Measurements from ENCODE around the gene ACTL10.

ACTL10 gene

DNA sequence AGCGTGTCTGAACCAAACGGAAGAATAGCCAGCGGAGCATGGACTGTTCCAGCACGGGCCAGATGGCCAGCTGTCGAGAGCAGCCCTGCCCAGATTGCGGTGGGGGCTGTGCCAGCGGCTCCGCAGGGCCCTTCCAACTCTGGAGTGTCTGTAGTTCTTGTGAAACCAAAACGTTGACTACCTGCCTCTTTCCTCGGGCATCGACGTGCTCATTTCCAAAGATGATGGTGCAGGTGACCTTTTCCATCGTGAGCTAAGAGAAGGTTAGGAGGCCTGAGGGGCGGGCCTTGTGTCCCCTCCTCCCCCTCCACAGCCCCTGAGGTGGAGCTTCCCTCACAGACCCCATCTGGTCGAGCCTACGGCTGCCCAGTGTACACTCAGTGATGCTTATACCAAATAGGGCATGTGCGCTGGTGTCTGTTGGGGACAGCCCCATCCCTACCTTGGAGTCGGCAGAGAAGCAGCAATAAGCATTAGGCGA is 17.5 kb upstream of the ACTL10 start:
- DNase-seq (ENCODE audit: low spot score): no peak

DNA sequence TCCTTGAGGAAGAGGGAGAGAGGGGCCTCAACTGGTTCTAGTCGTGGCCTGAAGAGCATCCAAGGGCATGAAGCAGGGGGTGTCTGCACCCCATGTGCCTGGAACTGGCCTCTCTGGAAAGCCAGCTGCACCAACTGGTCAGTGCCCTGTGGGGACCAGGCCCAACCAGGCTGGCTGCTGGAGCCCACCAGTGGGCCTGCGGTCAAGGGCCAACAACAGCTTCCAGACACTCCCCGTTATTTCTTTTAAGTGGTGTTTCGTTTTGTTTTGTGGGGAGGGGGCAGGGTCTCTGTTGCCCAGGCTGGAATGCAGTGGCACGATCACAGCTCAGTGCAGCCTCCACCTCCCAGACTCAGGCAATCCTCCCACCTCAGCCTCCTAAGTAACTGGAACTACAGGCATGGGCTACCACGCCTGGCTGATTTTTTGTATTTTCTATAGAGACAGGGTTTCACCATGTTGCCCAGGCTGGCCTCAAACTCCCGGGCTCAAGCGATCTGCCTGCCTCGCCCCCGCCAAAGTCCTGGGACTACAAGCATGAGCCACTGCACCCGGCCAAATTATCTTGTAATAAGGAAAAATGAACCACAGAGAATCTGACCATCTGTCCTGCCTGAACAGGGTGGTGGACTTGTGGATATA is 16.5 kb upstream of the ACTL10 start:
- DNase-seq (ENCODE audit: low spot score): no peak

DNA sequence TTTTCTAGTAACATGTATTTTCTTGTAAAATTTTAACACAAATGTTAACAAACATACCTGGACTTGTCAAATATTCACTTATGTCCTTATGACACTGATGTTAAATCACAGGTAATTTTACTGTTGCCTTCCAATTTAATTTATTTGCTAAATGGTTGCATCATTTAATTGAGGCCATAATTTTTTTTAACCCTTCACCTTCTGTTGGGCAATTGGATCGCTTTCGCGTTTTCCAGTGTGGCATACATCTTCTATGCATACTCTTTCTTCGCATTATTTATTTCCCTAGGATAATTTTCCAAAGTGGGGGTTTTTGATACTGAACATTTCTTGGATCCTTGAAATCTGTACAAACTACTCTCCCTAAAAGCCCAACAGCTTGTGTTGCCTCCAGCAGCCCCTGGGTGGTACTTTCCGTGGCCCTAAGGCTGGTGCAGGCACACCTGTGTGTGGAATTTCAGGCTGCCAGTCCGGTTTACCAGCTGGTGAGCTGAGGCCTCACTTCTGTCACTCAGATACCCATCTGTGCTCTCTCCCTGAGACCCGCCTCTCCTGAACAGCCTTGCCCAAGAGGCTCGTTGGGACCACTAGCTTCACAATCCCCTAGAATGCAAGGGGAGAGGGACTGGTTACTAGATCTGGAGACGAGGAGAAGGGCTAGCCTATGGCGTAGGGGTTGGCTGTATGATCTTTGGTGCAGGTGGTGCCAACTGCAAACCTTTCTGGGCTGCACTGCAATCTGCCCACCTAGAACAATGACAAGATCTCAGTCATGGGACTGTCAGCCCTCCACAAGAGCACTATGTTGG is 15.8 kb upstream of the ACTL10 start:
- DNase-seq (ENCODE audit: low spot score): no peak

DNA sequence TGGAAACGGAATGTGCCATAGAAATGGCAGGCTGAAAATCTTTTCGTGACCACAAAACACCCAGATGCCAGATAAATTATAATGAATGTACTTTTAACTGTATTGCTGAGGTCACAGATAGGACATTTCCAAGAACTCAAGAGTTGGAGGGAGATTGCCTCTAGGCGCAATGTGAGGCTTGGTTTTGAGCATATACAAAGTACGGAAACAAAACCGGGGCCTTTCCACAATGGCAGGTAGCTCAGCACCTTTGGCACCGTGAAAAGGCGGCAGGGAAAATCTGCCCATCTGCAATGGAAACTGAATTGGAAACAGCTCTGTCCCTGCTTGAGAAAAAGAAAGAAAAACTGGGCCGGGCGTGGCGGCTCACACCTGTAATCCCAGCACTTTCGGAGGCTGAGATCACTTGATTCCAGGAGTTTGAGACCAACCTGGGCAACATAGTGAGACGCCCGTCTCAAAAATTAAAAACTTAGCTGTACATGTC is 15.1 kb upstream of the ACTL10 start:
- DNase-seq (ENCODE audit: low spot score): no peak

DNA sequence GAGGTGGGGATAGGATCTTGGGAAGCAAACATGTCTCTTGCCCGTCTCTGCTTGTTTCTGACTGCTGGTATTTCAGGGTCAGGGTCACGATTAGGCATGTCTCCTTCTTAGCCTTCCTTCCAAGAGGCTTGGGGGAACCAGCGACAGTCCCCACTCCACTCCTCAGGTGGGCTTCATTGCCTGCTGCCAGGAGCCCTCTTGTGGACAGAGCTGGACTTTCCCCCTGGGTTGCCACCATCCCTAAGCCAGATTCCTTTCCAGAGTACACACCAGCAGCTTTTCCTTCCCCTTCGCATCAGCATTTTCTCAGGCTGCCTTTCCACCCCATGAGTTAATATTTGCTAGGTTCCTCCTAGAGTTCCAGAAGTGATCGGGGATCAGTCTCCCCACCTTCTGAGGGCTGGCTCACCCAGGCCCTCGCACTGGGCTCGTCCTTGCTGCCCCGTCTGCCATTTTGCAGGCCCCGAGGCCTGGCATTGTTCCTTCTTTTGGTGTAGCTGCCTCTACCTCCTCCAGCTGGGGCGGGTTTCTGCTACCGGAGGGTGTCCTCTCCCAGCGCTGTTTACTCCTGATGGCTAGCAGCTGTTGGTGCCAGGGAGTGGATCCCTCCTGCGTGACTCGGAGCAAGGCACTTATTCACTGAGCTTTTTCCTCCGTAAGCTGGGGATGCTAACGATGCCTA is 13.4 kb upstream of the ACTL10 start:
- DNase-seq (ENCODE audit: low spot score): peak; percentile 88

DNA sequence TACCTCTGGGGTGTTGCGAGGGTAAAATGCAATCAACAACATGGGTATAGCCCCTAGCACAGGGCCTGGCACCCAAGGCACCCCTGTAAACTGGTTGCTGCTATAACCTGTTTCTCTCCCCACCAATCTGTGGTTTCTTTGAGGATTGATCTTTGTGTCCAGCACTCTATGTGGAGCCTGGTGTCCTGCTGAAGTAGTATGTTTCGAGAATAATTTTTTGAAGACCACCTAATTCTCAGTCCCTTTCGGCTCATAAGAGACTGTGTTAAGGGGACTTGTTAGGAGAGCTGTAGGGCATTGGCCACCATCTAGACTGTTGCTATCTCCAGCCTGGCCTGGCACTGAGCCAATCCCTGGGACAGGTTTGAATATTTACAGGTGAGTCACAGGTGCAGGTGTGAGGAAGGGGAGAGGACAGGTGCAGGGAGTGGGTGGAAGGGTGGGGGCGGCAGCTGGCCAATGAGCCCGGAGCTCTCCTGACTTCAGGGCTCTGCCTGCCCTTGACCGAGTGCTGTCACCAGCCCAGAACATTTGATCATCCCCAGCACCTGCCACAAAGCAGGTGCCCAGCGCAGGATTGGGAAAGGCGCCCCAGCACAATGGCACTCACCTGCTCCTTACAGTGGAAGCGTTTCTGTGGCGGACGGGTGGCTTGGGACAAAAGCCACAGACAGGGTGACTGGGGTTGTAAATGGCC is 12.7 kb upstream of the ACTL10 start:
- peak; percentile 28 for DNase-seq (ENCODE audit: low spot score)

DNA sequence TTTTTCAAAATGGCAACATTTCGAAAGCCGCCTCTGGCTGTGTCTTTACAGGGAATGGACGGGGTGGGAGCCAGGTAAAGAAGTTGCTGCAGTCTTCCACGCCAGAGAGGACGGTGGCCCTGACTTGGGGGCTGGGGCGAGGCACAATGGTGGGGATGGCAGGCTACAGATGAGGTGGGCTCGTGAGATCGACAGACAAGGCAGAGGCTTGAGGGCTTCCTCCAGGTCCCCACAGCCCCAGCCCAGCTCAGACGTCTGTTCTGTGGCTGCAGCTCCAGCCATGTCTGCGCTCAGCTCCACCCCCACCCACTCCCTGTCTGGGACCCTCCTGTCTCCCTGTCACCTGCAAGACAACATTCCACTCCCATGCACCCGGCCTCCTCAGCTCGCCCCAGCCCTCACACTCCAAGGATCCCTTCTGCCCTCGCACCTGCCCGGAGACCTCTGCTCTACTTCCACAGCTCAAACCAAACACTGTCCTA is 12.0 kb upstream of the ACTL10 start:
- peak; percentile 23 for DNase-seq (ENCODE audit: low spot score)

DNA sequence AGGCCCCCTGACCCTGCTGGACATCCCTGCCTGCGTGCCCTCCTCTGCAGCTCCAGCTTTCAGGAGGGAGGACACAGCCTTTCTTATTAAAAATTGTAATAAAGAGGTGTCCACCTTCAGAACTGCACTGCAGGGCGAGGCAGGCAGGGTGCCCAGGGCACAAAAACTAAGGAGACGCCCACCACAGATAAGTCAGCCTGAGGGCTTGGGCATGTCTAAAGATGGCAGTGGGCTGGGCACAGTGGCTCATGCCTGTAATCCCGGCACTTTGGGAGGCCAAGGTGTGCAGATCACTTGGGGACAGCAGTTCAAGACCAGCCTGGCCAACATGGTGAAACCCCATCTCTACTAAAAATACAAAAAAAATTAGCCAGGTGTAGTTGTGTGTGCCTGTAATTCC is 11.6 kb upstream of the ACTL10 start:
- no peak for DNase-seq (ENCODE audit: low spot score)

DNA sequence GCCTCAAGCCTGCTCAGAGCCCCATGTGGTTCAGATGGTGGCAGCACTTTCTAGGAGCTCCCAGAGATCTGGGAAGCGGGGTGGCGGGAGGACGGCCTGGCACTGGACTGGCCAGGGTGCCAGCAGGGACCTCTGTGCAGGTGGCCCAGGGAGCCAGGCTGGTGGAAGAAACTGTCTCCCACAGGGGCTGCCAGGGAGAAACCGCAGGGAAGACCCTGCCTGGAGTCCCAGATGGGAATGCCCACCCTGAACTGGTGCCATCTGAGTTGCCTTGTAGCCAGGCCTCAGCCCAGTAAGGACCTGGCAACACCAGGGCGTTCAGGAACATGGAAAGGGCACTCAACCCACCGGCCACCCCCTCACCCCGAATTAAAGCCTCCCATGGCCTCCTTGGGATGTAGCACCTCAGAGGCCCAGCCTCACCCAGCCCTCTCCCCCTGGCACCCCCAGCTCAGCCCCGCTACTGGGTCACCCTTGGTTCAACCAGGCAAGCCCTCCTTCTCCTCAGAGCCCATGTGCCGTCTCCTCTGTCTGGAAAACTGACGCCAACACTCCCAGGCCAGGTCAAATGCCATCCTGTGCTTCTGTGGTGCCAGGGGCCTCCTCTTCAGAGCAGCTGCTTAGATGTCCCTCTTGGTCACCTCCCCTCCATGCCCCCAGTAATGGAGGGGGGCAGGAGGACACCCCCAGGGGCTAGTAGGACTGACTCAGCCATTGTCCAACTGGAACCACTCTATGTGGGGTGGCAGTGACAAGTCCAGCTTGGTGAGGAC is 10.5 kb upstream of the ACTL10 start:
- peak; percentile 20 for DNase-seq (ENCODE audit: low spot score)

DNA sequence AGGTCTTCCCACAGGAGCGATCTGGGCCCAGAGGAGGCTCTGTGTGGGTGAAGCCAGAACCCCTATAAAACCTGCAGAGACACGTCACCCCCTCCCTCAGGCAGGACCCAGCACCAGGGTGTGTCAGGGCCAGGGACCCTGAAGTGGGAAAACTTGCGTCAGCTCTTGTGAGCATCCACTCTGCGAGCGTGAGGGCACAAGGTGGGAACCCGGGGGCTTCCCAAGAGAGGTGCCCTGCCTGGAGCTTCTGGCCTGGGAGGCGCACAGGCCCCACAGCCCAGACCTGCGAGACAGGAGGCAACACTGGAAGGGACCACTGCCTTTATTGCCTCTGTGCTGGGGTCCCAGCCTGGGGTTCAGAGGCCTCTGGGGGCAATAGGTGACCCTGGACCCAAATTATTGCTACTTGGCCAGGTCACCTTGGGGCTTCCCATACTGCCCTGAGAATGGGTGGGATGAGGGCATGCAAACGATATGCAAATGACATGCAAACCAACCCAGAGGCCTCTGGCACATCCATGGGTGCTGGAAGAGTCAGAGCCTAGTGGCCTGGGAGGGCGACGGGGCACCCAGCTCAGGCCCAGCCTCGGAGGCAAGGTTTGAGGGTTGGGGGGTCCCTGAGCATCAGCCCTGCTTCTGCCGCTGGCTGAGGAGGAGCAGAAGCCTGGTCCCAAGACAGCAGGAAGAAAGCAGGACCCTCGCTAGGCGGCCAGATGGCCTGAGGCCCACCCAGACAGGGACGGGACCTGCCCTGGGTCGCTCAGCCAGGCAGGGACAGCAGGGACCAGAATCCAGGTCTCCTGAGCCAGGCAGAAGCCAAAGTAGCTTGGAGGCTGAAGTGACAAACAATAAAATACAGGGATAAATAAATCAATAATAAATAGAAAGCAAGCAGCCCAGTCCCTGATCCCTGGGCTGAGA is 9.7 kb upstream of the ACTL10 start:
- DNase-seq (ENCODE audit: low spot score): peak; percentile 24

DNA sequence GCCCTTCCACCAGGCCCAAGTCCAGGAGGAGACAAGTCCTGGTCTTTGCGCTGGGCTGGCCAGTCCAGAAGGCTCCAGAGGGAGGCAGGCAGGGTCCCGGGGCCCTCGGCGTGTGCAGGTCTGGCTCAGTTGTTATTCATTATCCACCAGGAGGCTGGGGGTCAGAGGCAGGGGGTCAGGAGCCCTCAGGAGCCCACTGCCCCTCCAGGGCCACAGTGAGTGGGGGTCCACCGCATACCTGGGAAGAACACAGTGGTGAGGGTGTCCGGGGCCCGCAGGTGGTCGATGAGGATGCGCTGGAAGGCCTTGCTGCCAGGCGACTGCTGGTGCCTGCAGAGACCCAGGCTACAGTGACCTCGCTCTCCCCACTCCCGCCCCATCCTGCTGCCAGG is 9.0 kb upstream of the ACTL10 start:
- peak; percentile 18 for DNase-seq (ENCODE audit: low spot score)

DNA sequence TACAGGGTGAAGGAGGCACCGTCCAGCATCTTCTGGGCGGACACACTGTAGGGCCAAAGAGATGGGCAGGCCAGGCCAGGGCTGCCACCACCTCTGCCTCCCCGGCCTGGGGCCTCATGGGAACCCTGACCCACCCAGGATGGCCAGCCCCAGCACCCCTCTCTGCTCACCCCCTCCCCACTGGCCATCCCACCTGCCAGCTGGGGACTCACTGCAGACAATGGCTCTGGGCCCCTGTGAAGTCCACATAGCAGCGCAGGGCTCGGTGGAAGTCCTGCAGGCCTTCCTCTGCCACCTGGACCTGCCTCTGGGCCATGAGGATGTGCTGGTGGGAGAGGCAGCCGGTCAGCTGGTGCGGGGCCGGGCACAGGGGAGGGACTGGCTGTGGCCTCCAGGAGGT is 8.2 kb upstream of the ACTL10 start:
- DNase-seq (ENCODE audit: low spot score): peak; percentile 19

DNA sequence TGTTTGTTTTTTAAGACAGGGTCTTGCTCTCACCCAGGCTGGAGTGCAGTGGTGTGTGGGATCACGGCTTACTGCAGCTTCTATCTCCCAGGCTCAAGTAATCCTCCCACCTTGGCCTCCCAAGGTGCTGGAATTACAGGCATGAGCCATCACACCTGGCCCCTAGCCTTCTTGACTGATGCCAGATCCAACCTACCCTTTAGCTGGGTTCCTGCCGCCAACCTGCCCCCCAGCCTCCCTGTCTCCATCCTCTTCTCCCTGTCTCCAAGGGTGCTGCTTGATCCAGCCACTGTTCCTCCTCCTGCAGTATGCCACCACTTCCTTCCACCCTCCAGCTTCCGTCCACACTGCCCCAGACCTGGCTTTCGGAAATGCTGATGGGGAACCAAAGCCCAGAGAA is 7.8 kb upstream of the ACTL10 start:
- DNase-seq (ENCODE audit: low spot score): no peak

DNA sequence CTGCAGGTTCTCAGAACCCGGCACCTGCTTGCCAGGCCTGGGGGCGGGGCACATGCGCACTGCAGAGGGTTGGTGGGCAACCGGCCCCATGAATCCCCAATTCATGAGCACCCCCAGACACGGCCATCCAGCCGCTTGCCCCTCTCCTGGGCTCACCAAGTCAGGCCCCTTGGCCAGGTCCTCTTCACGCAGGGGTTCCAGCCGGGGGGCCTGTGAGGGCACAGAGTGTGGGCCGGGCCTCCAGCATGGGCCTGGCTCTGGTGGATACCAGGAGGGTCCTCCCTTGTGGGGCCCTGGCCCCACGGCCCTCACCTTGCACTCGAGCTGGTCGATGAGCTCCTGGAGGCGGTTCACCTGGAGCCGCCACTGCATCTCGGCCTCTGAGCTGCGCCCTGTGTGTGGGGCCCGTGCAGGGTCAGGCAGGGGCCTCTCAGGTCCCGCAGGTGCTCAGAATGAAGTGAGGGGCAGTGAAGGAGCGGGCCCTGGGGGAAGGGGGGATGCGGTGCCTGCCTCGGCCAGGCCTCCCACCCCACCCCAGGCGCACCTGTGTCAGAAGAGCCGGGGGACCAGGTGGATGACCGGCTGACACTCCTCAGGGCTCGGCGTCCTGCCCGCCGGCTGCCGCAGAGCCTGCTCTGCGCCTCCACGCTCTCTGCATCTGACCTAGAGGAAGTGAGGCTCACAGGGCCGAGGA is 7.3 kb upstream of the ACTL10 start:
- no peak for DNase-seq (ENCODE audit: low spot score)

DNA sequence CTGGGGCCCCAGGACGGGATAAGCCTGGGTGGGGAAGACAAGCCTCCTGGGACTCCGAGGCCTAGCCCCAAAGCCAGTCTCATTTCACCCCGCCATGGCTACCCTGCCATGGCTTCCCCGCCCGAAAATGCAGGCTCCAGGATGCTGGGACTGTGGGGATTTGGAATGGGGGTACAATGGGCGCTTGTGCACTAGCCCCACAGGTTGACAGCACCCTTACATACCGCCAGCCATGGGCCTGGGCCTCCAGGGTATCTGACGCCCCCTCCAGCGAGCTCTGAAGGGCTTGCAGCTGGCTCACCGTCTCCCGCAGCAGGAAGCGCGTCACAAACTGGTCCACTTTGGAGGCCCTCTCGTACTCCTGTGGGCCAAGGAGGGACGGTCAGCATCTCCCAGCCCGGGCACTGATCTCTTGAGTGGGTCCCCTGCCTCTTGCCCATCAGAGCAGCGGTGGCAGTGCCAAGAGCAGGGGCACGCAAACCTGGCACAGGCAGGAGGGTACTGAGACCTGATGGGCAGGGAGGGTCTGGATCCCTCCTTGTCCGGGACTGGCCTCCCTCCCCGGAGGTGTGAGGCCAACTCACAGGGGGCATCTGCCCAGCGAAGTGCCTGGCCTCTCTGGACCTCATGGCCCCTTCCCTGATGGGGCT is 6.6 kb upstream of the ACTL10 start:
- DNase-seq (ENCODE audit: low spot score): no peak

DNA sequence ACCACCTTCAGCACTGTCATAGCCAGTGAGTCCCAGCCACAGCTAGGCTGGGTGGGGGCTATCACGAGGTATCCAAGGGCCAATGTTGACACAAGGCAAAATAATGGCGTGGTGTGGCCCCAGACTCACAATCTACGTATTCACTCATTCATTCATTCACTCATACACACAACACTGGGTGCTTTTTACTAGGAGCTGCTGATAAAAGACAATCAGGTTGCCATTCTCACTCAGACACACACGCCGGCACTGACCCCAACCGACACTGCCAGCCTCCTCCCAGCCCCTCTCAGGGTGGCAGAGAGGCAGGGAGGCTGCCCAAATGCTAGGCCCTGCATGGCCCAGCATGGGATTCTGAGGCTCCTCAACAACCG is 6.1 kb upstream of the ACTL10 start:
- DNase-seq (ENCODE audit: low spot score): no peak

DNA sequence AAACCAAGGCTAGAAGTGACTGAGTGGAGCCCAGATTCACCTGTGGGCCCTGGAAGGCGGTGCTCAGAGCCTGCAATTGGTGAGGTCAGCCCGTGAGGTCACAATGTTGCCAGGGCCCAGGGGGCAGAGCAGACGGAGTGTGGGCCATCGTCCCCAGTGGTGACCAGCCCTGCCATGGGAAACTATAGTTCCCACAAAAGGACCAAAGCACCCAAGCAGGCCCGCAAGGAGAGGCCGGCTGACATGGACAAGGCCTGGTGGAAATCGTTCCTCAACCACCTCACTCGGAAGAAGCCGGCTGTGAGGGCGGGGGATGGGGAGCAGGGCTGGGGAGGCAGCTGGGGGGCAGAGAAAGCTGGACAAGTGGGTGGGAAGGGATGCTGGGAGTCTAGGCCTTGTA is 4.6 kb upstream of the ACTL10 start, which contains the start of gene C20orf144:
Gene C20orf144 (plus strand): TSS at position 156 of the 400 bp plus-strand sequence. CDS start 19 bp downstream, at position 175.
- no peak for DNase-seq (ENCODE audit: low spot score)

DNA sequence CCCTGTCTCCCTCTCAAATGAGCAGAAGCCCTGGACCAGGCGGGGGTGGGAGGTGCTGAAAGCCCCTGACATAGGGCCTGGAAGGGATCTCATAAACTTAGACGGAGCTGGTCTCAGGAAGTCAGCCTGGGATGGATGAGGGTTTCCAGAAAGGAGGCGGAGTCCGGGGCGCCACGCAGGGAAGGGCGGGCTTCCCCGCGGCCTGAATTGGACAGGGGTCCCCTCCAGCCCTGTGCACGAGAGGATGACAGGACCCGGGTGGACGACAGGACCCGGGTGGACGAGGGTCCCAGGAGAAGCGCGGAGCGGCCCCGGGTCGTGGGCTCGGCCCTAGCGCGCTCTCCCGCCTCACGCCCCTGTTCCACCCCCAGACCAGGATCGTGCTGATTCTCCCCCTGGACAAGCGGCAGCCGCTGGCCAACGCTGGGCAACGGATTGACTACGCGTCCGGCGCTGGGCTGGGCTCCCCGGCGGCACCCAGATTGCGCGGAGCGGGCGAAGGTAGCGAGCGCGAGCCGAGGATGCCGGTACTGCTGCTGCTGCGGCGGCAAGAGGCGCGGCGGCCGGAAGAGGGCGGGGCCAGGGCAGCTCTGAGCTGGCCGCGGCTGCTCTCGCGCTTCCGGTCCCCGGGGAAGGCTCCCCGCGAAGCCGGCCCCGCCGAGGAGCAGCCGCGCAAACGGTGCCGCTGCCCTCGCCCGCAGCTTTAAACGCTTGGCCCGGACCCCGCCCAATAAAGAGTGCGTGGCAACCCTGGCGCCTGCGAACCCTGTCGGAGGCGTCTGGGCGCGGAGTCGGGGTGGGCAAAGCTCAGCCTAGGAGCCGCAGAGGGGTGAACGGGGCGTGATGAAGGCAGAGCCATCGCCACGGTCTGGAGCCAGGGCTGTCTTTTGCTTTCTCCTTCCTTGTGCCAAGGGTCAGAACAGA is 3.3 kb upstream of the ACTL10 start:
- peak; percentile 96 for DNase-seq (ENCODE audit: low spot score)

All from D341Med (cell line).